Measurements from ENCODE around the gene SMOC2.
"Not testable (repeated sequence)": the region's sequence is repeated elsewhere in the genome, so short reads cannot be mapped to it uniquely, and the experiment has no call there.

DNA sequence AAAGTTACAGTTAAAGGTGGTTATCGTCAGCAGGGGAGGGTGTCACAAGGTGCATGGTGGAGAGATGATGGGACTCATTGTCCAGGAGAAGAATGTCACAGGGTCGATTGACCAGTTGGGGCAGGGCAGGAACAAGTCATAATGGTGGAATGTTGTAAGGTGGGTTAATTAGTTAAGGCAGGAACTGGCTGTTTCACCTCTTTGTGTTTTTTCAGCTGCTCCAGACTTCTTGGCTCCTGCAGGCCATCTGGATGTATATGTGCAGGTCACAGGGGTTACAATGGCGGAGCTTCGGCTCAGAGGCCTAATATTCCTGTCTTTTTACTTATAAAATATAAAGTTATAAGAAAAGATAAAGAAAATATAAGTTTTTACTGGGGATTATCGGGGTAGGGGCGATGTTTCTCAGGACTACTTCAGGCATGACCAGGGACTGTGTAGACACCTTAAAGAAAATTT lies 236.4 kb downstream of the SMOC2 start:
- TF ChIP-seq, protein P1, sequence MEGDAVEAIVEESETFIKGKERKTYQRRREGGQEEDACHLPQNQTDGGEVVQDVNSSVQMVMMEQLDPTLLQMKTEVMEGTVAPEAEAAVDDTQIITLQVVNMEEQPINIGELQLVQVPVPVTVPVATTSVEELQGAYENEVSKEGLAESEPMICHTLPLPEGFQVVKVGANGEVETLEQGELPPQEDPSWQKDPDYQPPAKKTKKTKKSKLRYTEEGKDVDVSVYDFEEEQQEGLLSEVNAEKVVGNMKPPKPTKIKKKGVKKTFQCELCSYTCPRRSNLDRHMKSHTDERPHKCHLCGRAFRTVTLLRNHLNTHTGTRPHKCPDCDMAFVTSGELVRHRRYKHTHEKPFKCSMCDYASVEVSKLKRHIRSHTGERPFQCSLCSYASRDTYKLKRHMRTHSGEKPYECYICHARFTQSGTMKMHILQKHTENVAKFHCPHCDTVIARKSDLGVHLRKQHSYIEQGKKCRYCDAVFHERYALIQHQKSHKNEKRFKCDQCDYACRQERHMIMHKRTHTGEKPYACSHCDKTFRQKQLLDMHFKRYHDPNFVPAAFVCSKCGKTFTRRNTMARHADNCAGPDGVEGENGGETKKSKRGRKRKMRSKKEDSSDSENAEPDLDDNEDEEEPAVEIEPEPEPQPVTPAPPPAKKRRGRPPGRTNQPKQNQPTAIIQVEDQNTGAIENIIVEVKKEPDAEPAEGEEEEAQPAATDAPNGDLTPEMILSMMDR (IDR thresholded peaks at IDR 0.05) = not testable (repeated sequence)
- not testable (repeated sequence) for TF ChIP-seq POLR2A, POLR2AphosphoS5 (IDR thresholded peaks at IDR 0.05)

Measured in breast epithelium (tissue), 3 donors.